NCI-H2081 (cell line): ENCODE measurements around the gene ACCSL.

Experiments
- DNase-seq, 2 experiments: peaks; one replicate each; lab custom pipeline; 2025; lab: John Stamatoyannopoulos, UW

The ACCSL gene

DNA sequence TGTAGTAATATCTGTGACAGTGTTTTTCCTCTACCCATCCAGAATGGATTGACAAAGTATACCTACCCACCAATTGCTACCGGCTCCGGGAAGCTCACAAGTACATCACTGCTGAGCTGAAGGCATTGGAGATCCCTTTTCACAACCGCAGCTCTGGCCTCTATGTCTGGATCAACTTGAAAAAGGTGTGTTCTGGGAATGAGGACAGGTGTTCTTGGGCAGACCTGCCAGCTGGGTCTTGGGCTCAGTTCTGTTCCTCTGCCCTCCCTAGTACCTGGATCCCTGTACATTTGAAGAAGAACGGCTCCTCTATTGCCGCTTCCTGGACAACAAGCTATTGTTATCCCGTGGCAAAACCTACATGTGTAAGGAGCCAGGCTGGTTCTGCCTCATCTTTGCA is 10.5 kb downstream of the ACCSL start:
- DNase-seq: no peak

DNA sequence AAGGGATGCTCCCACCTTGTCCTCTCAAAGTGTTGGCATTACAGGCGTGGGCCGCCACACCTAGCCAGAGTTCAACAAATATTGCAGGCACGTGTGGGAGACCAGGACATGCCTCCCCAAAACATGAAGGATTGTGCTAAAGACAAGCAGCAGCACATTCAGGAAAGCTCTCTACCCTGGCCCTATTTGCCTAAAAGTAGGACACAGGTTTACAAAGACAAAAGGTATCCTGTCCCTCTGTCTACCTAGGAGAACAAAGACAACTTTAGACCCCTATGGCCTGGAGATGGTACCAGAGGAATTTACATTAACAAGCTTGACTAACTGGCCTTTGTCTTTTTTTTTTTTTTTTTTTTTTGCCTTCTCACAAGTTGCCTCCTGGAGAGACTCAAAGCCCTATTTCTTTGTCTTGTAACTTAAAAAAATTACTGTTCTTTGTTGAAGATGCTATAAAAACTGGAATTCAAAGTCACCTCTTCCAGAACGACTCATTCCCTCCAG is 17.4 kb downstream of the ACCSL start:
- no peak for DNase-seq

DNA sequence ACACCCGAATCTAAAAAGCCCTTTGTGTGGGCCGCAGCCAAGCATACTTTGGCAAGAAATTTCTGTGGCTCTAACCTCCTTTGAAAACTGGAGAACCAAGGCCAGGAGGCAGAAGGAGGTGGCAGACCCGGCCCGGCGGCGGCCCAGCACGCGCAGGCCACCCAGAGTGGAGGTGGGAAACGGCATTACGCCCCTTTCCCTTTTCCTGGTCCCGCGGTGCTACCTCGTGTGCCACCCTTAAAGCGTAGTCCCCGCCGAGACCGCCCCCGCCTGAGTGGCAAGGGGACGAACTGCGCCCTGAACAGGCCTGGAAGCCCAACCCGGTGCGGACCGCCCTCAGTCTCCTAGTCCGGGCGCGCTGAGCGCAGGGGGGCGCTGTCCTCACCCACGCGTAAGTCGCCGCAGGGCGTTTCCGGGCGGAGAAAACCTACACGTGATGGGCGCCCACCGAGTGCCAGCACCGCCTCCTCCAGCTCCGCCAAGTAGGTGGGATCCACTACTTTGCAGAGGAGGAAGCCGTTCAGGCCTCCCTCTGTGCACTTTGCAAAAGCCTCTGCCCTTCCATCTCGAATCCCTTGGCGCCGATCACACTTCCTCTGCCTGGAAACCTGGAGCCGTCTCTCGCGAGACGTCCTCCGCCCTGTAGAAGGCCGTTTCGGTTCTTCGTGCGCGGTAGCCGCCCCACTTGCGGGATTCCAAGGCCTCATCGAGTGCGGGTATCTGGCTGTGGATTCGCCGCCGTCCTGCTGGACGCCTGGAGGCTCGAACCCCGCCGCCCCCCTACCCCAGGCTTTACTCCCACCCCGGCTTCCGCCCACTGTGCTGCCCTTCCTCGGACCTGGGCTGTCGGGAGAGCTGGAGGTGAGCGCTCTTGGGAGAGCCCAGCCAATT is 18.3 kb downstream of the ACCSL start, which contains the start of gene ACCS:
Gene ACCS (plus strand): TSS at position 430 of the 891 bp plus-strand sequence. CDS start 1,358 bp downstream, outside the sequence.
- DNase-seq: peak; percentile 89 to 93

DNA sequence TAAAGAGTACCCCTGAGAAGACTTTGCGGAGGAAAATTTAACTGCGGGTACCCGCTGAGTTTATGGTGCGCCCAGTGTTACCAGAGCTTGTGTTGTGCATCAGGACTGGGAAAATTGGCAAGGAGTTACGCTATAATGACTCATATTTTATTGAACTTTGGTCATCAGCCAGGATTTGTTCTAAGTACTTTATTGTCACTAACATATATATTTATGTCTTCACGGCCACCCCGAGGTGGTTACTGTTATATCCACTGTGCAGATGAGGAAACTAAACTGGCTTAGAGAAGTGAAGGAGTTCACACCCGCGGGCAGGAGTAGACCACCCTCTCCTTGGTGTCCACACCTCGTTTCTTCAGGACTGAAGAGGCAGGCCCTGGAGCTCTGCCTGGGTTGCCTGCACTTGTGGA is 19.0 kb downstream of the ACCSL start:
- DNase-seq: peak in 1 of 2 experiments; percentile 30

DNA sequence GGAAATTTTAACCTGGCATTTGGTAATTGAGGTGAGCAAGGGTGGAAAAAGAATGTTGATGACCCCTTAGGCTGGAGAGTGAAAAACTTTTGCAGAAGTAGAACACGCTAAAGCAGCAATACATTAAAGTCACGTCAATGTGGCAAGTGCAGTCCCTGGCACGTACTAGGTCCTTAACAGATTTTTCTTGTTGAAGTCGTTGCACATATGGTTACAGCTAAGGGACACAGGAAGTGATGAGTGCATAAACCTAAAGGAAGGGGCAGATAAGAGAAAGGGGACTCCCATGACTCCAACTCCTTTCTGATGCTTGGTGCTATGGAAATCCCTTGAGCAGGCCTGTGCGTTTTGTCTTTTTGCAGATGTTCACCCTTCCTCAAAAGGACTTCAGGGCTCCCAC is 19.5 kb downstream of the ACCSL start:
- DNase-seq: no peak

DNA sequence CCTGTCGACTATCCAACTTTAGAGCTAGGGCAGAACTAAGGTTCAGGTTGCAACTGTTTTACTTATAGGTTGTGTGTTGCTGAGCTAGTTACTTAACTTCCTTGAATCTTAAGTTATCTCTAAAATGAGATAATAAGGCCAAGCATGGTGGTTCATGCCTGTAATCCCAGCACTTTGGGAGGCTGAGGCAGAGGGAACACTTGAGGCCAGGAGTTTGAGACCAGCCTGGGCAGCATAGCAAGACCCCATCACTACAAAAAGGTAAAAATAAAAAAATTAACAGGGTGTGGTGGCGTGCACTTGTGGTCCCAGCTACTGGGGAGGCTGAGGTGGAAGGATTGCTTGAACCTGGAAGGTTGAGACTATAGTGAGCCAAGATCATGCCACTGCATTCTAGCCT is 20.4 kb downstream of the ACCSL start:
- DNase-seq: no peak

DNA sequence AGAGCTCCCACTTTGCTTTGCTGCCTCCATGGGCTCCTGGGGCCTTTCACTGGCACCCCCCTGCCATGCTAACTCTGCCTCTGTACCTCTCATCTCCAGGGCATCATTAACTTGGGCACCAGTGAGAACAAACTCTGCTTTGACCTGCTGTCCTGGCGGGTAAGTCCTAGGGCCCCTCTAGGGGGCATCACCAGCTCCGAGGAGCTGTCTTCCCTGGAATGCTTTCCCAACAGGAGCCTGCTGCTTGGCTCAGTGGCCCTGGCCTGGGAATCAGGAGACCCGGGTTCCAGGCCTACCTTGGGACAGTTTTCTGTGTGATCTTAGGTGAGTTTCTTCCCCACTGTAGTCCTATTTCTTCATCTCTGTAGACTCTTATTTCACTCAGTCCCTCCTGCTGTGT is 23.4 kb downstream of the ACCSL start:
- DNase-seq: no peak

DNA sequence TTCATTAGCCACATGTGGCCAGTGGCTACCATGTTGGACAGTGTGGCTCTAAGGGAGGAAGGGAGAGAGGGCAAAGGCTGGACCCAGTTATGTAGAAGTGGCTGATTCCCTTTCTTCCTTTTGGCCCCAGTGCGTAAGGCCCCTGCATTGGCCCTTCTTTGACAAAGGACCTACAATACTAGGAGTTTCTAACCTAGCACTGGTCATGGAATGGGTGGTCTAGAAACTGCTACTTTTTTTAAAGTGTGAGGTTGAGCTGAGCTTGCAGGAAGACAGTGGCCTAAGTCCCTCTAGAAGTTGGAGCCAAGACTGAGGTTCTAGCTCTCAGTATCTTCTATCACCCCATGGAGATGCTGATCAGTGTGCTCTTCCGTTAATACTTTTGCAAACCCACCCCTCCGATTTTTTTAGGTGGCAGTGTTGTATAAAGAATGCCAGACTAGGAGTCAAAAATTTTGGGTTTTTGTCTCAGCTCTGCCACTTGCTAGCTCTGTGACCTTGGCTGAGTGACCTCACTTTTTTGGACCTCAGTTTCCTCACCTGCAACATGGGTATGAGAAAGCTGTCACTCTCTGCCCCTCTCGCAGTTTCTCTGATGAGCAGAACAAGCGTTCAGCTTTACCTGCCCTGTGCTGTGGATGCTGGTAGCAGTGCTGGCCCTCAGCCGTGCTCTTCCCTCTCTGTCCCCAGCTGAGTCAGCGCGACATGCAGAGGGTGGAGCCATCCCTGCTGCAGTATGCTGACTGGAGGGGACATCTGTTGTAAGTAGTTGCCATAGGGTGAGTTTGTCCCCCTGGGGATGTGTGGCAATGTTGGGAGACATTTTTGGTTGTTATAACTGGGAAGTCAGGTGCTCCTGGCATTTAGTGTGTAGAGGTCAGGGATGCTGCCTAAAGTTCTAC is 25.2 kb downstream of the ACCSL start:
- DNase-seq: no peak

DNA sequence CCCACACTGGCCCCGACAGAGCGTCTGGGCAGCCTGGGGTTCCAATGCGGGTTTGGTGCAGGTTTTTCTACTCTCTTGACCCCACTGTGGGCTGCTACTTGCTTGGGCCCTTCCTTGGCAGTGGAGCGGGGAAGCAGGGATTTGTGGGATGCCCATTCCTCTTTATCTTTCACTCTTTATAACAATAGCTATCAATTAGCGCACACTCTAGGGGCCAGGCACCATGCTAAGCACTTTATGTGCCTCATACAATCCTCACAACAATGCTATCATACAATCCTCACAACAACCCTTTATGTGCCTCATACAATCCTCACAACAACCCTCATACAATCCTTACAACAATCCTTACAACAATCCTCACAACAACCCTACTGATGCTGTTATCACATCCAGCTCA is 31.0 kb downstream of the ACCSL start:
- no peak for DNase-seq

DNA sequence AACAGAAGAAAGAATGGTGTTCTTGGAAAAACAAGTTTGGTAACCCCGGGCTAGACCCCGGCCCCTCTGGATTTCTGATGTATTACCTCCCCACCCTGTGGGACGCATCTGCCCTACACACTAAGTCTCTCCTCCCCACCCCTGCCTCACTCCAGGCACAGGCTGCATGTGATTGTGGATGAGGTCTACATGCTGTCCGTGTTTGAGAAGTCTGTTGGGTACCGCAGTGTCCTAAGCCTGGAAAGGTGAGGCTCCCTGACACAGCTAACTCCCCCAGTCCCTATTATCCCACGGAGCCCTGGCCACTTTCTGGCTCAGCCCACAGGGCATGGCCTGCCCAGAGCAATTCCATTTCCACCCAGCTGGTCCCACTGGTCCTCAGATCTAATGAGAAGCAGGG is 31.6 kb downstream of the ACCSL start:
- no peak for DNase-seq

DNA sequence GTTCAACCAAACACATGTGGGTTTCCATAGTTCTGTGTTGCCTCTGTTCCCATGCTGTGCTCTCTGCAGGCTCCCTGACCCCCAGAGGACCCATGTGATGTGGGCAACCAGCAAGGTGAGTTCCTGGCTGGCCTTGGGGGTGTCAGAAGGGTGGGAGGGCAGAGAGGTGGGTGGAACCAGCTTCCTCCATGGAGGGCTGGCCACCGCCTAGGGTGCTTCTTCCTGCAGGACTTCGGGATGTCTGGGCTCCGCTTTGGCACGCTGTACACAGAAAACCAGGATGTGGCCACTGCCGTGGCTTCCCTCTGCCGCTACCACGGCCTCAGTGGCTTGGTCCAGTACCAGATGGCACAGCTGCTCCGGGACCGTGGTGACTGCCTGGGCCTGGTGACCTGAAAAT is 33.2 kb downstream of the ACCSL start:
- no peak for DNase-seq

DNA sequence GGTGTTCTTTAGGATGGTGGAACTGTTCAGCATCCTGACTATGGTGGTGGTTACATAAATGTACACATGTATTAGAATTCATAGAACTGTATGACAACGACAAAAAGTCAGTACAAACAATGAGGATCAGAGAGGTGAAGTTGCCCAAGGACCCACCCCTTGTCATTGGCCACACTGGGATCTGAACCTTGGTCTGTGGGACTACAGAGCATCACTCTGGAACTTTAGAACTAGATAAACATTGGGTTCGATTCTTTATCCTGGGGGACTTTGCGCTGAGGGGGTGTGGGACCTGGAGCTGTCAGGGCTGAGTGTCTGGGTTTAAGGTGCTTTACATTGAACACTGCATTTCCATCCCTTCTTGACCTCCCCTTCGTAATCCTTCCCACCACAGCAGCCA is 34.9 kb downstream of the ACCSL start:
- DNase-seq: no peak

DNA sequence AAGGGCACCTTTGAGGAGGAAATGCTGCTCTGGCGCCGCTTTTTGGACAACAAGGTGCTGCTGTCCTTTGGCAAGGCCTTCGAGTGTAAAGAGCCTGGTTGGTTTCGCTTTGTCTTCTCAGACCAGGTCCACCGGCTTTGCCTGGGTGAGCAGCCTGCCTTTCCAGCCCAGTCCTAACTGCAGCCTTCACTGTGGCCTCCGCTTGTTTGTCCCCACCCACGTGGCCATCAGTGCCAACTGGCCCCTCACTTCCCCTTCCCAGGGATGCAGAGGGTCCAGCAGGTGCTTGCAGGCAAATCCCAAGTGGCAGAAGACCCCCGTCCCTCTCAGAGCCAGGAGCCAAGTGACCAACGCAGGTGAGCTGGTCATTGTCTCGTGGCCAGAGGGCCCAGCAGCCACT is 35.7 kb downstream of the ACCSL start:
- DNase-seq: no peak

DNA sequence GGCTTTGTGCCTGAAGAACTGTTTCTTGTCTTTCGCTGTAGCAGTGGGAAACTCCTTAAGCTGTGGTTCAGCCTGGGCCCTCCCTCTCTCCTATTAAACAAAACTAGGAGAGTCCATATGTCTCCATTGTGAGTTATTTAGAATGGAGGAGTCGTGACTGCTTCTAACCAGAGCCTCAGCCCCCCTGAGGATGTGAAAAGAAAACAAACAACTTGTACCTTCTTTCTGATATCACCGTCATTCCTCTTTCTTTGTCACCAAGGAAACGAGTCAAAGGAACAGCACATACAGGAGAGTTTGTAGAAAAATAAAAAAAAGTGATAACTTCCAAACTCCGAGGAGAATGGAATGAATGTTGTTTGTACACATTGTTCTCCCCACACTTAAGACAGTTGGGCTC is 36.1 kb downstream of the ACCSL start:
- DNase-seq: no peak

DNA sequence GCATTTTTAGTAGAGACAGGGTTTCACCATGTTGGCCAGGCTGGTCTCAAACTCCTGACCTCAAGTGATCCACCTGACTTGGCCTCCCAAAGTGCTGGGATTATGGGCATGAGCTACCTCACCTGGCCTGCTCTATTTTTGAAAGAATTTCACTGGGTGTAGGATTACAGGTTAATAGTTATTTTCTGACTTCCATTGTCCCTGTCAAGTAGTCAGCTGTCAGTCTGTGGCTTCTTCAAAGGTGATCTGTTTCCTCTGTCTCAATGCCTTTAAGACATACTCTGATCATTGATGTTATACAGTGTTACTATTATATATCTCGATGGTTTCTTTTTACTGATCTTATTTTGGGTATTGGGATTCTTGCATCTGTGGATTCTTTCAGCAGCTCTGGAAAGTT is 37.5 kb downstream of the ACCSL start:
- no peak for DNase-seq

DNA sequence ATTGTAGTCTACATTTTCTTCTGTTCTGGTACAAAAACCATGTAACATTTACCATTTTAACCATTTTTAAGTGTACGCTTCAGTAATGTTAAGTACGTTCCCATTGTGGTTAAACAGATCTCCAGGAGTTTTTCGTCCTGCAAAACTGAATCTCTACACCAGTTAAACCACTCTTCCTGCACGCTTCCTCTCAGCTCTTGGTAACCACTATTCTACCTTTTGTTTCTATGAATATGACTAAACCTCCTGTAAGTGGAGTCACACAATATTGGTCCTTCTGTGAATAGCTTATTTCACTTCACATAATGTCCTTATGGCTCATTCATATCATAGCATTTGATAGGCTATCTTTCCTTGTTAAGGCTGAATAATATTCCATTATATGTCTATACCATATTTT is 40.6 kb downstream of the ACCSL start:
- no peak for DNase-seq

DNA sequence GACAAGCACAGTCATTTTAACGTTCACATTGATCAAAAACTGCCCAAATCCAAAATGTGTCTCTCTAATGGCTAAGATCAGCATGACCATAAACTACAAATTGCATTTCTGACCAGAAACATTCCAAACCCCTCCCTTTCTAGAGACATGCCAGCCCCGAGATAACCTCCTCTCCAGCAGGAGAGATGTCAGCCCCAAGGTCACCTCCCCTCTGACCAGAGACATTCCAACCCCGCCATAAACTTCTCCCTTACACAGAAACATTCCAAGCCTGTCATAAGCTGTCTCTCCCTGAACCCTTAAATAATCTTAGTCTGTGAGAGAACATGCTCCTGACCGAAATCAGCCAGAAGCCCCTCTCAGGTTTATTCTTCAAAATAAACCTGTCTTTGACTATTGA is 41.1 kb downstream of the ACCSL start:
- DNase-seq: no peak

DNA sequence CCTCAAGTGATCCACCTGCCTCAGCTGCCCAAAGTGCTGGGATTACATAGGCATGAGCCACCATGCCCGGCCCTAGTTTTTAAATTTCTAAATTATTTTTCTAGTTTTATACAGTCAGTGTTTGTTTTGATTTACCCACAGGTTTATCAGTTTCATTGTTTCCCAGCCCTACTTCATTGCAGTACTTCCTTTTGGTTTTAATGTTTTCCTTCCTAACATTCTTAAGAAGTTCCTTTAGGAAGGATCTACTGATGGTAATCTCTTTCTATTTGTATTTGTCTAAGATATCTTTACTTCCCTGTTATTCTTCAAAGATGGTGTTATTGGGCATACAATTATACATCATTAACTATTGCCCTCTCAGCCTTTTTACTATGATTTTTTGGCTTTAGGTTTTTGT is 42.8 kb downstream of the ACCSL start:
- DNase-seq: no peak

DNA sequence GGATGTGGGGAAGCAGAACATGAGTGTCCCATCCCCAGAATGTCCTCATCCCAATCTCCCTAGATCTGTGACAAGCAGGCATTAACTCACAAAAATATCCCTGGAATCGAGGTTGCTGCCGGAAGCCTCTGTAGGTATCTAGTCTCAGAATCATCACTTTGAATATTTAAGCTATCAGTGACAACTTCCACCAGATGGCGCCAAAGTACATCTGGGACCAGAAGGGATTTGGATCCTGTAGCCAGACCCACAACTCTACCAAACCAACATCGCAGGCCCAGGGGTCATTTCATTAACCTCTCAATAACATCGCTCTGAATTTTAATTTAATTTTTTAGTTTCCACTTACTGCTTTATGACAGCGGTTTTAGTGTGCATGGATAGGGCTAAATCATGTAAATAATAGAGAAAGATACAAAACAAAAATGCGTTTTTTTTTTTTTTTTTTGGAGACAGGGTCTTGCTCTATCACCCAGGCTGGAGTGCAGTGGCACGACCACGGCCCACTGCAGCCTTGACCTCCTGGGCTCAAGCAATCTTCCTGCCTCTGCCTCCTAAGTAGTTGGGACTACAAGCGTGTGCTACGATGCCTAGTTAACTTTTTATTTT is 46.6 kb downstream of the ACCSL start:
- DNase-seq: peak; percentile 82 to 86

DNA sequence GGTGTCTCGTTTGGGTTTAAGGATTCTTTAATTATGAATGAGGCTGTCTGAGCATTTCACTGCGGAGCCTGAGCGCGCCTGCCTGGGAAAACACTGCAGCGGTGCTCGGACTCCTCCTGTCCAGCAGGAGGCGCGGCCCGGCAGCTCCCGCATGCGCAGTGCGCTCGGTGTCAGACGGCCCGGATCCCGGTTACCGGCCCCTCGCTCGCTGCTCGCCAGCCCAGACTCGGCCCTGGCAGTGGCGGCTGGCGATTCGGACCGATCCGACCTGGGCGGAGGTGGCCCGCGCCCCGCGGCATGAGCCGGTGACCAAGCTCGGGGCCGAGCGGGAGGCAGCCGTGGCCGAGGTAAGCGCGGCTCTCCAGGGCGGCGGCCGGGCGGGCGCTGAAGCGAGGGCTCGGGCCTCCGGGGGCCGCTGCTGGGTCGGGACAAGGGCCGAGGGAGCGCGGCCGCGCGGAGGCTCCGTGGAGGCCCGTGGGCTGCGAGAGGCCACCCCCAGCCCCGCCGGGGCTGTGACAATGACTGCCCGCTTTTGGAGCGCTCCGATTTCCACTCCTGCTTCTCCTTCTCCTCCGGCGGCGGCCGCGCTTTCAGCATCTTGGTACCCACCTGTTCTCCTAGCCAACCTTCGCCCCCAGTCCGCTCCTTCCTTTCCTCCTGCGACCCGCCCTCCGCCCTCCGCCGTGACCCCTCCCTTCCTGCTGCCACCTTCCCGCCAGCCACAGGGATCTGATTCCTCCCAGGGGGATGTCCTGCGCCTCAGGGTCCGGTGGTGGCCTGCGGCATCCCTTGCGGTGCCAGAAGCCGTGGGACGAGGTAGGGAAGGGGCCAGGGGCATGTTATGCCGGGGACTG is 48.0 kb downstream of the ACCSL start, which contains the start of gene EXT2:
Gene EXT2 (plus strand): TSS at position 173 of the 854 bp plus-strand sequence. CDS start 12,035 bp downstream, outside the sequence.
- peak; percentile 80 to 86 for DNase-seq
